Stimulated activated effector memory CD8-positive, alpha-beta T cell treated with anti-CD3 and anti-CD28 coated beads, Interleukin-12 subunit alpha, Interleukin-12 subunit beta, amount 100 ng/mL, for 72 hours (primary cell): ENCODE results near the gene WDR74.
"Not testable (repeated sequence)": the region's sequence is repeated elsewhere in the genome, so short reads cannot be mapped to it uniquely, and the experiment has no call there.

Experiments
- ATAC-seq: fragments of 150-1000 bp; cut with Tn5 transposase; 2 replicates; pipeline ENCODE4 v1.10.0; 2021
- DNase-seq, 2 donors: peaks; one replicate each; pipeline ENCODE4 v3.0.0; 2021 to 2022; ENCODE audit warnings: low spot score in 2 of 2
- H3K27ac Mint-ChIP-seq: one replicate; pipeline ENCODE4 v1.8.0; 2022; ENCODE audit warnings: mild to moderate bottlenecking, mixed read lengths
- H3K36me3 Mint-ChIP-seq: one replicate; pipeline ENCODE4 v1.8.0; 2022; ENCODE audit warnings: mild to moderate bottlenecking, mixed read lengths
- H3K4me1 Mint-ChIP-seq: one replicate; pipeline ENCODE4 v1.8.0; 2022; ENCODE audit warnings: mixed read lengths
- H3K4me3 Mint-ChIP-seq: one replicate; pipeline ENCODE4 v1.8.0; 2022; ENCODE audit warnings: mild to moderate bottlenecking, mixed read lengths
- H3K9me3 Mint-ChIP-seq: one replicate; pipeline ENCODE4 v1.8.0; 2022; ENCODE audit warnings: mixed read lengths

WDR74 gene

DNA sequence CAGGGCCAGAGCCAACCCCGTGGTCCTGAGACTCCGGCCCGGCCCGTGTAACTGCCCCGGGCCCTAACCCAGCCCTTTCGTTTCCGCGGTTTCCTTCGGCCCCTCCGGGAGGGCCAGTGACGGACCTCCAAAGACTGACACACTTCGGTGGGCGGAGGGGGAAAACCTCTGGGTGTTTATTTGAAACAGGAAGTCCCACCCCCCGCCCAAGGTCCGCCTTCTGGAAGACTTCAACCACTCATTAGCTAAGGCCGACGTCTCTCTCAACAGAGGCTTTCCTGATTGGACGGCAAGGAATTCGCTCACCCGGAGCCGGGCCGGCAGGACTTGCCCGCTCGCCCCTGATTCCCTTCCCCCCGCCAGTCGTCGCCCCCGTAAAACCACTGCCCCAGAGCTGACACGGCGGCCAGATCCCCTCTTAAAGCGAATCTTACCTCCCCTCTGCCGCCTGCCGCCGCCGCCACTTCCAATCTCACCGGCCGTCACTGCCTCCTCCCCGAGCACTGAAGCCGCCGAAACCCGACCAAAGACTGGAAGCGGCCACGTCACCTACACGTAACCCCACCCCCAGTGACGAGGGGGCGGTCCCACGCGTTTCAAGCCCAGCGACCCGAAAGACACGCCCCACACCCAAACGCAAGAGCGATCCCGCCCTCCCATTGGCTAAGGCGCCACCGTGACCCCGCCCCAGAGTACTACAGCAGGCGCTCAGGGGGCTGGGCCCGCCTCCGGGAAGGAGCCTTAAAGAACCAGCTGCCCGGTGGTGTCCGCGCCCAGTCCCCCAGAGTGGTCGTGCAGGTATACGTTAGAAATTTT, 7.7 kb downstream of the WDR74 start, which contains the start of gene STX5:
STX5 (minus strand) TSS at position 532 of the 816 bp plus-strand sequence. CDS start 808 bp downstream, outside the sequence.
- peaks cover 98% of the 10 kb centered on the region for H3K36me3 Mint-ChIP-seq
- peak; percentile 93 for ATAC-seq
- peak within 1 kb of the TSS; percentile 100 for H3K4me3 Mint-ChIP-seq
- H3K27ac Mint-ChIP-seq = peak within 1 kb of the TSS; percentile 100
- peak; percentile 95 to 99 for DNase-seq
- H3K4me1 Mint-ChIP-seq = peaks cover 55% of the 10 kb centered on the region
- no peaks in the 10 kb centered on the region for H3K9me3 Mint-ChIP-seq

DNA sequence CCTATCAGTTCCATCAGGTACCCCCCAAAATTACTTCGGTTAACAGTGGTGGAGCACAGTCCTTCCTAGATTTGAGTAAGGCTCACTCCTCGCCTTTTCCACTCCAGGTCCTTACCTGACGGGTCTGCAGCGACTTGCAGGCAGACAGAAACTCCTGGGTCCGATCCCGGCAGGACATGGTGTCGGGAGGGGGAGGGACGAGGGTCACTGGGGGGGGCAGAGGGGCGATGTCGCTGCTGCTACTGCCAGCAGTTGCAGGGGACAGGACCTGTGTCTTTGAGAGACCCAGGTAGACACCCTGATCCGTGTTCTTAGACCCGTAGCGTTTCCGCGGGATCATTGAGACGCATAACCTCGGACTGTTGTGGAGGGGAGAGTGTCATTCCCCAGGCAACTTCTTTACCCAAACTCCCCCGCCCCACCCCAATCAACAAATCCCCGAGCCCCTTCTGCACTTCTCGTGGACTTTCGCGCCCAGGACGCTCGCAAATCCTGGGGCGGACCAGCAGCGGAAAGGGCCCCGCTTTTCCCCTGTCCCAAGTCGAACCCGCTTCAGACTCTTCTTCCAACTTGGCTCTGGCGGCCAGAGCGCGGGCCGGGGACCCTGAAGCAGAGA, 8.4 kb downstream of the WDR74 start:
- peaks cover 50% of the 10 kb centered on the region for H3K4me1 Mint-ChIP-seq
- peak overlapping the region; percentile 100 for H3K4me3 Mint-ChIP-seq
- no peaks in the 10 kb centered on the region for H3K9me3 Mint-ChIP-seq
- H3K36me3 Mint-ChIP-seq = peaks cover 98% of the 10 kb centered on the region
- ATAC-seq (no peak), DNase-seq (no peak)
- H3K27ac Mint-ChIP-seq = peak overlapping the region; percentile 100

DNA sequence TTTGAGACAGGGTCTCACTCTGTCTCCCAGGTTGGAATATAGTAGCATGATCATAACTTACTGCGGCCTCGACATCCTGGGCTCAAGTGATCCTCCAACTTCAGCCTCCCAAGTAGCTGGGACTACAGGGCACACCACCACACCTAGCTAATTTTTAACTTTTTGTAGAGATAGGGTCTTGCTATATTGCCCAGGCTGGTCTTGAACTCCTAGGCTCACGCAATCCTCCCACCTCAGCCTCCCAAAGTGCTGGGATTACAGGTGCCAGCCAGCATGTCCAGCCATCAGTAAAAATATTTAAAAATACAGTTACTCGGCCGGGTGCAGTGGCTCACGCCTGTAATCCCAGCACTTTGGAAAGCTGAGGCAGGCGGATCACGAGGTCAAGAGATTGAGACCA, 11.3 kb downstream of the WDR74 start:
- peaks cover 35% of the 10 kb centered on the region for H3K4me1 Mint-ChIP-seq
- ATAC-seq, H3K9me3 Mint-ChIP-seq, H3K4me3 Mint-ChIP-seq, H3K27ac Mint-ChIP-seq, DNase-seq: not testable (repeated sequence)
- H3K36me3 Mint-ChIP-seq = peaks cover 98% of the 10 kb centered on the region

DNA sequence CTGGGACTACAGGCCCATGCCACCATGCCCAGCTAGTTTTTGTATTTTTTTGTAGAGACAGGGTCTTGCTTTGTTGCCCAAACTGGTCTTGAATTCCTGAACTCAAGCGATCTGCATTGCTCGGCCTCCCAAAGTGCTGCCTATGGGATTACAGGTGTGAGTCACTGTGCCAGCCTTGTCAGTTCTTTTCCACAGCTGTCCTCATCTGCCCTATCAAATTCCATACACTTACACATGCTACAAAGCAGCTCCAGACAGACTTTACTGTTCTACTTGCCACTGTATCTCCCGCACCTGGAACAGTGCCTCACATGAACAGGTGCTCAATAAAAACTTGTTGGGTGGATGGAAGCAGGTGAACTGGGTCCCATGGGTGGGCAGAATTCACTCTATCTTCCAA, 15.7 kb downstream of the WDR74 start:
- no peak for ATAC-seq
- no peak for DNase-seq
- H3K4me1 Mint-ChIP-seq = peaks cover 4% of the 10 kb centered on the region
- H3K4me3 Mint-ChIP-seq = no peak overlapping the region
- H3K27ac Mint-ChIP-seq = peak overlapping the region; percentile 10
- H3K9me3 Mint-ChIP-seq = no peaks in the 10 kb centered on the region
- H3K36me3 Mint-ChIP-seq = peaks cover 100% of the 10 kb centered on the region

DNA sequence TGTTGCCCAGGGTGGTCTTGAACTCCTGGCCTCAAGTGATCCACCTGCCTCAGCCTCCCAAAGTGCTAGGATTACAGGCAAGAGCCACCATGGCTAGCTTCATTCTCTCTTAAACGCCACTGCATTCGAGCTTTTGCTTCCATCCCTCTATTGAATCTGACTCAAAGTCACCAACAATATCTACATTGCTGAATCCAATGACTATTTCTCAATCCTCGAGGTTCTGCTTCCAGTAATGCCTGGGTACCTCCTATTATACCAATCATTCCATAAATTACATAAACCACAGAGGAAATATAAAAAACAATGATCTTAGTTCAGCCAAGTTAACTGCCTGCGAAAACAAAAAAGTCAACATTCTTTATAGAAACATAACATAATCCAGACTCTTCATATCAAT, 22.3 kb downstream of the WDR74 start:
- Mint-ChIP-seq H3K9me3 (no peaks in the 10 kb centered on the region), H3K27ac (no peak overlapping the region), H3K36me3 (peaks cover 88% of the 10 kb centered on the region), H3K4me1 (no peaks in the 10 kb centered on the region), H3K4me3 (no peak overlapping the region)
- DNase-seq (no peak), ATAC-seq (no peak)

DNA sequence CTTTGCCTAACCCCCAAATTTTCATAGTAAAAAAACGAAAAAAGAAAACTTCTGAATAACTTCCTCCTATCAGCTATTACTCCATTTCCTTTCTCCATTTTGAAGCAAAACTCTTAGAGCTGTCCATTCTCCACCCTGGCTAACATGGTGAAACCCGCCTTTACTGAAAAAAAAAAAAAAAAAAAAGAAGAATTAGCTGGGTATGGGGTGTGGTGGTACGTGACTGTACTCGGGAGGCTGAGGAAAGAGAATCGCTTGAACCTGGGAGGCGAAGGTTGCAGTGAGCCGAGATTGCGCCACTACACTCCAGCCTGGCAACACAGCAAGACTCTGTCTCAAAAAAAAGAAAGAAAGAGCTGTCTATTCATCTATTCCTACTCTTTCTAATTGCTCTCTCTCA, 22.8 kb downstream of the WDR74 start:
- H3K4me3 Mint-ChIP-seq = no peak overlapping the region
- H3K27ac Mint-ChIP-seq = no peak overlapping the region
- no peaks in the 10 kb centered on the region for H3K9me3 Mint-ChIP-seq
- peaks cover 82% of the 10 kb centered on the region for H3K36me3 Mint-ChIP-seq
- H3K4me1 Mint-ChIP-seq = peaks cover under 1% of the 10 kb centered on the region
- DNase-seq = no peak
- ATAC-seq = no peak

DNA sequence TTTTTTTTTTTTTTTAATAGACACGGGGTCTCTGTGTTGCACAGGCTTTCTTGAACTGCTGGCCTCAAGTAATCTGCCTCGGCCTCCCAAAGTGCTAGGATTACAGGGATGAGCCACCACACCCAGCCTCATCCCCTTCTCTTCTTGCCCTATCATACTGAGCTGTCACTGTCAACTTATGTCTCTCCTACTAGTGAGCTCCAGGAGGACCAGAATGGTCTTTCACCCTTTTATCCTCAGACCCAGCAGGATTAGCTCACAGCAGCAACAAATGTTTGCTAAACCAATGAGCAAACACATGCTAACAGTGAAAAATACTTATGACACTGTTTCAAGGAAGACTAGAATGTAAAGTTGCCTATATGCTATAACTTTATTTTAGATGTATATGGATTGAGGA, 27.7 kb downstream of the WDR74 start:
- no peak for ATAC-seq
- H3K27ac Mint-ChIP-seq = peak overlapping the region; percentile 4
- H3K4me3 Mint-ChIP-seq = no peak overlapping the region
- H3K4me1 Mint-ChIP-seq = peaks cover 17% of the 10 kb centered on the region
- H3K9me3 Mint-ChIP-seq = no peaks in the 10 kb centered on the region
- H3K36me3 Mint-ChIP-seq = peaks cover 33% of the 10 kb centered on the region
- DNase-seq = no peak

DNA sequence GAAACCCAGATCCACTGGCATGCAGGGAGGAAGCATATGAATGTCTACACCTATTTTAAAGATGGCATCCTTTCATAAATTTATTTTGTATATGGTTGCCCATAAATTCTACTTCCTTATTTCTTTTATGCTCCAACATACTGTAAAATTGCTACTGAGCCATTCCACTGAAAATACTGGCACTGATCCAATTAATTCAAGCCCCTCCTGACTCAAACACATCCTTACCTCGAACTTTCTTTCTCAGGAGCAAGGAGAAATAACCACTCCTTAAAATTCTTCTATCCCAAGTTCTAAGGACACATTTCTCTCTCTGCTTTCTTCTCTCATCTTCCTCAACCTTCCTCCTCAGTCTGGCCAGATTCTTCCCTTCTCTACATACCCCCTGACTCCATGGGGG, 28.6 kb downstream of the WDR74 start:
- peaks cover 25% of the 10 kb centered on the region for H3K36me3 Mint-ChIP-seq
- DNase-seq (no peak), ATAC-seq (no peak)
- no peaks in the 10 kb centered on the region for H3K9me3 Mint-ChIP-seq
- peaks cover 25% of the 10 kb centered on the region for H3K4me1 Mint-ChIP-seq
- no peak overlapping the region for H3K4me3 Mint-ChIP-seq
- H3K27ac Mint-ChIP-seq = peak overlapping the region; percentile 4

DNA sequence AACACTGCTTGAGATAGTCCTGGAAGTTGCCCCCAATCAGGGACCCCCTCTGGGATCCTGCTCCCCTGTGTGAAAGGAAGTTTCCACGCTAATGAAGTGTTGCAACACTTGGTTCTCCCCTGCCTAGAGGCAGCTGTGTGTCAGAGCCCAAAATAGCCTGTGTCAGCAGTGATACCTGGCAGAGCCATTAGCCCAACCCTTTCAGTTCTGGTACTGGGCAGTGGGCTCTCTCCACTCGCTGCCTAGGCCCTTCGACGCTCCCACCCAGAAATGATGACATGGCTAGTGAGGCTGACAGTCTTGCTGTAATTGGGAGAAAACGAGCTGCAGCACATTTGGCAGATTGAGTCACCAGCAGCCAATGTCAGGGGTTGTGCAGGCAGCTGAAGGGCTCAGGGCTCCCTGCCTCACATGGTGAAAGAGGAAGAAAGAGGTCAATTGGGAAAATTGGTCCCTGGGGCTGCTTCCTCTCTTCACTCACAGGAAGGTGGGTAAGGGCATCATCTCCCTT, 32.7 kb downstream of the WDR74 start:
- H3K4me1 Mint-ChIP-seq = peaks cover 57% of the 10 kb centered on the region
- no peaks in the 10 kb centered on the region for H3K9me3 Mint-ChIP-seq
- H3K27ac Mint-ChIP-seq = peak overlapping the region; percentile 98
- H3K4me3 Mint-ChIP-seq = peak overlapping the region; percentile 96
- no peak for ATAC-seq
- no peak for DNase-seq
- peaks cover 41% of the 10 kb centered on the region for H3K36me3 Mint-ChIP-seq

DNA sequence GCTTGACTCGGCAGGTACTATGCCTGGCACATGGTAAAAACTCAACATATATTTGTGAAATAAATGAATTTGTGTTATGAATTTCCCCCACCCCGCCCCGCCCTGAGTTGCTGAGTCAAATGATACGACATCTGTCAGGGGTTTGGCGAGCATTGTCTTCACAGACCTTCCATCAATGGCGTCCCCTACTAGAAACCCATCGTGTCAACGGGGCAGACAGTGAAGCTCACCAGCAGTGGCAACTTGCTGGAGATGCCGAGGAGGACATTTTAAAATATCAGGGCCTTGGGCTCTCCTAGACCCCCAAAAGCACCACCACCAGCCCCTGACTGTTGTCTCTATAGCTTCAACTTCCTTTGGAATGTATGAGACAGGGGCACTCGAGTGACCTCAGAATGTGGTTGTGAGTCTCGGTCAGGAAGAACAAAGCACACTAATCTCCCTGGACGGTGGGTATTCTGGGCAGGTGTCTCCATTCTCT, 33.4 kb downstream of the WDR74 start:
- Mint-ChIP-seq H3K9me3 (no peaks in the 10 kb centered on the region), H3K4me3 (peak overlapping the region; percentile 96), H3K36me3 (peaks cover 48% of the 10 kb centered on the region), H3K27ac (peak overlapping the region; percentile 98), H3K4me1 (peaks cover 58% of the 10 kb centered on the region)
- DNase-seq (peak in 1 of 2 donors; percentile 67), ATAC-seq (peak; percentile 50)

DNA sequence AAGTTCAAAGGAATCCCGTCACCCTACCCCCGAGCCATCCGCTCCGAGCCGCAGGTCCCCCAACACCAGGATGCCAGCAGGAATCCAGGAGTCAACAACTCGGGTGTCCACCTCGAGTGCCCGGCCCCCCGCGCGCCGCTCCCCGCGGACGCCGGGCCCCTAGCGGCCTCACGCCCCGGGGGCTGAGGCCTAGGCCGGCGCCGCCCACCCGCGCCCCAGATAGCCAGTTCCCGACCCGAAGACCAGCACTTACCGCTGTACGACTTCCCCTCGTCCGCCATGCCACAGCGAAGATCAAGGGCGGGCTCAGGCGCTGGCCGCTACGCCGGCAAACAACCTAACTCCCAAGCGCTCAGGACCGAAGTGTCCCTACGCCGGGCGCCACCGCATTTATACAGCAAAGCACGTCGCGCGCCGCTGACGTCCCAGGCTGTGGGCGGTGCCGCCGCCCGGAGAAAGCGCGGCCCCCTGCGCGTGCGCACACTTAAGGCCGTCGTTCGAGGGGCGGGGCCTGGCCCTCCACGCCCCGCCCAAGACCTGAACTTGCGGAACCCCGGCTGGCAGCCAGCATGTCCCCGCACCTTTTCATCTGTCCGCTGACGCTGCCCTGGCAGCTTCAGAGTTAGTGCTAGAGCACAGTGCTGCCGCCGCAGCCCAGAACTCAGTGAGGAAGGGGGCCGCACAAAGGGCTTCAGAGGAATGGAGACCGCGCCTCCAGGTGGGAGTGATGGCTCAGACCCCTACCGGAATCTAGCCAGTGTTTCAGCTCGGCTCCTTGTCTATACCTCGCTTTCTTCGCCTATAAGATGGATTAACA, 34.1 kb downstream of the WDR74 start, which contains the start of gene NXF1:
NXF1 (minus strand) TSS at position 365 of the 817 bp plus-strand sequence; CDS start at position 281, 84 bp downstream.
- Mint-ChIP-seq H3K9me3 (no peaks in the 10 kb centered on the region), H3K4me3 (peak within 1 kb of the TSS; percentile 96), H3K36me3 (peaks cover 55% of the 10 kb centered on the region), H3K4me1 (peaks cover 56% of the 10 kb centered on the region), H3K27ac (peak within 1 kb of the TSS; percentile 98)
- ATAC-seq (peak; percentile 88), DNase-seq (peak; percentile 99)

DNA sequence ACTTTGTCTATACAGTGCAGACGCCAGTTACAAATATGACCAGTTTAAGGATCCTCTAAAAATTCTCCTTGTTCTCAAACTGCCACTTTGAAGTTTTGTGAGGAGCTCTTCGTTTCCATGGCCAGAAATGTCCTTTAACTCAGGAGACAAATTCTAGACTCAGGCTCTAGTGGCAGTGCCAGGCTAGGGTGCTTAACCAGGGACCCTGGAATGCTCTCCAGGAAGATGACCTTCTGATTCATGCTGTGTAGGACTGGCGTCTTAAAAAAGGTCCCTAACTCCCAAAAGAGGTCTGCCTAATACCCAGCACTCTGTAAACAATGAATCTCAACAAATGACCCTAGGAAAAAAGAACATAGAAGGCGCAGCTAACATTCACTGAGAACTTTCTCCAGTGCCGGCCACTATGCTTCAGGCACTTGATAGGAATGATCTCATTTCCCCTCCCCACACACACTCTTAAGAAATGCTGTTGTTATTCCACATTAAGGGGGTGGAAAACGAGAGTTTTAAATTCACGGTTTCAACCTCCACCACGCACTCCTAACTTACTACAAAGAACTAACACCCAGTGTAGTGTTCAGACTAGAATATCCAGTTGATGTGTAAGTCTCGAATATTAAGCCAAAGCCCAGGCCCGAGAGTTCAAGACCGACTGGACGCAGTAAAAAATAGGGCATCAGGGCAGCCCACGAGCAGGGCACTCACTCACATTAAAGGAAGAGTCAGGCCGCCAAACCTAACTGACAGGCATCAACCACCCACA, 34.9 kb downstream of the WDR74 start:
- Mint-ChIP-seq H3K9me3 (no peaks in the 10 kb centered on the region), H3K27ac (peak overlapping the region; percentile 98), H3K4me3 (peak overlapping the region; percentile 96), H3K36me3 (peaks cover 63% of the 10 kb centered on the region), H3K4me1 (peaks cover 62% of the 10 kb centered on the region)
- DNase-seq (no peak), ATAC-seq (peak; percentile 51)

DNA sequence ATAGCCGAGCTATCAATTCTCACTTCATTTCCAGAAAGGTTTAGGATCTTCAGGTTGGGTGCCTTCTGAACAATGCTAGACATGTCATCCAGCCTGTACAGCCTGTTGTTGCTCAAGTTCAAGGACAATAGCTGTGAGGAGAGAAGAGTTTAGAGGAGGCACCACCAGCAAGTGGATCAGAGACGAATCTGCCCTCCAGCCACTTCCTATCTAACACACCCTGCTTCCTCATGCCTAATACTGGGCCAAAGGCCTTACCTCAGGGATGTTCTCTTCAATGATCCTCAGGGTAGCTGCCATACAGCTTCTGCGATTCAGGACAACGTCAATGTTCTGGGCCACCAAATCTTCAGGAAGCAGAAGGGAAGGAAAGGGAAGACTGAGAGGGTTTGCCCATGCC, 38.3 kb downstream of the WDR74 start:
- H3K27ac Mint-ChIP-seq = peak overlapping the region; percentile 82
- no peak for DNase-seq

DNA sequence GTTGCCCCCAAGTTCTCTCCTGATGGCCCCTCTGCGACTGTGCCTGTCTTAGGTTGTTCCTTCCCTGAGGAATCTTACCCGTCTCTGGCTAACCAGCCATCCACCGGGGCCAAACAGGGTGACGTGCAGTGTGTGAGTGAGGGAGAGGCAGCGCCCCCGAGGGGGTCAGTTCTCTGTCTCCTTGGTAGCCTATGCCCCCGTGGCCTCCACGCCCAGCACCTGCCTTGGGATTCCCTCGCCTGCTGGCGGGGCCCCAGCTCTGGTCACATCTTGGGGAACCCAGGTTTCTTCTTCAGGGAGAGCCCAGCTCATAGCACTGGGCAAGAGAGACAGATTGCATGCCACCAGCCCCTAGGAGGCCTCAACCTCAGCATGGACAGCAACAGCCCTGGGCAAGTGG, 39.9 kb downstream of the WDR74 start:
- no peaks in the 10 kb centered on the region for H3K9me3 Mint-ChIP-seq
- H3K4me3 Mint-ChIP-seq = no peak overlapping the region
- H3K27ac Mint-ChIP-seq = peak overlapping the region; percentile 74
- peak; percentile 17 for ATAC-seq
- no peak for DNase-seq
- peaks cover 100% of the 10 kb centered on the region for H3K36me3 Mint-ChIP-seq
- H3K4me1 Mint-ChIP-seq = peaks cover 37% of the 10 kb centered on the region

More for the DNA sequence above, 38.3 kb downstream of the WDR74 start:
- Mint-ChIP-seq H3K4me3 (no peak overlapping the region), H3K4me1 (peaks cover 47% of the 10 kb centered on the region), H3K9me3 (no peaks in the 10 kb centered on the region), H3K36me3 (peaks cover 97% of the 10 kb centered on the region)
- no peak for ATAC-seq
